PFSK-1 (cell line): ENCODE measurements around the gene CCR2.

Source experiments
- FOXP2 ChIP-seq: optimal IDR thresholded peaks from 2 replicates; pipeline ENCODE3; 2011; ENCODE audit warnings: borderline replicate concordance, control low read depth, inconsistent platforms; ENCODE audit not compliant: insufficient read depth; ENCODE audit errors: extremely low read length, extremely low read depth
- POLR2AphosphoS5 ChIP-seq: IDR thresholded peaks from 2 replicates; pipeline ENCODE4 v1.6.1; 2012; ENCODE audit warnings: low read depth, mild to moderate bottlenecking, control low read depth, low read length, moderate library complexity
- SIN3A ChIP-seq: IDR thresholded peaks from 2 replicates; pipeline ENCODE4 v1.6.1; 2012; ENCODE audit warnings: mild to moderate bottlenecking, low read length, moderate library complexity, borderline replicate concordance; ENCODE audit not compliant: insufficient read depth
- TAF1 ChIP-seq: IDR thresholded peaks from 2 replicates; pipeline ENCODE4 v1.6.1; 2012; ENCODE audit warnings: low read length, control low read depth, borderline replicate concordance; ENCODE audit not compliant: insufficient read depth
- TF ChIP-seq, protein P1 (sequence below), 2 experiments: IDR thresholded peaks; 2 replicates each; pipeline versions ENCODE4 v1.6.1 to v1.8.0; 2011 to 2012; ENCODE audit warnings: low read depth in 2 of 2, low read length in 2 of 2, control low read depth in 1 of 2, inconsistent platforms in 1 of 2, mild to moderate bottlenecking in 1 of 2, moderate library complexity in 1 of 2; ENCODE audit not compliant: insufficient read depth in 1 of 2

CCR2 gene

DNA sequence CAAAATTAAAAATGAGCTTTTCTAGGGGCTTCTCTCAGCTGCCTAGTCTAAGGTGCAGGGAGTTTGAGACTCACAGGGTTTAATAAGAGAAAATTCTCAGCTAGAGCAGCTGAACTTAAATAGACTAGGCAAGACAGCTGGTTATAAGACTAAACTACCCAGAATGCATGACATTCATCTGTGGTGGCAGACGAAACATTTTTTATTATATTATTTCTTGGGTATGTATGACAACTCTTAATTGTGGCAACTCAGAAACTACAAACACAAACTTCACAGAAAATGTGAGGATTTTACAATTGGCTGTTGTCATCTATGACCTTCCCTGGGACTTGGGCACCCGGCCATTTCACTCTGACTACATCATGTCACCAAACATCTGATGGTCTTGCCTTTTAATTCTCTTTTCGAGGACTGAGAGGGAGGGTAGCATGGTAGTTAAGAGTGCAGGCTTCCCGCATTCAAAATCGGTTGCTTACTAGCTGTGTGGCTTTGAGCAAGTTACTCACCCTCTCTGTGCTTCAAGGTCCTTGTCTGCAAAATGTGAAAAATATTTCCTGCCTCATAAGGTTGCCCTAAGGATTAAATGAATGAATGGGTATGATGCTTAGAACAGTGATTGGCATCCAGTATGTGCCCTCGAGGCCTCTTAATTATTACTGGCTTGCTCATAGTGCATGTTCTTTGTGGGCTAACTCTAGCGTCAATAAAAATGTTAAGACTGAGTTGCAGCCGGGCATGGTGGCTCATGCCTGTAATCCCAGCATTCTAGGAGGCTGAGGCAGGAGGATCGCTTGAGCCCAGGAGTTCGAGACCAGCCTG is 17.8 kb downstream of the CCR2 start:
- TF ChIP-seq POLR2AphosphoS5, result no peak
- TF ChIP-seq, protein P1, sequence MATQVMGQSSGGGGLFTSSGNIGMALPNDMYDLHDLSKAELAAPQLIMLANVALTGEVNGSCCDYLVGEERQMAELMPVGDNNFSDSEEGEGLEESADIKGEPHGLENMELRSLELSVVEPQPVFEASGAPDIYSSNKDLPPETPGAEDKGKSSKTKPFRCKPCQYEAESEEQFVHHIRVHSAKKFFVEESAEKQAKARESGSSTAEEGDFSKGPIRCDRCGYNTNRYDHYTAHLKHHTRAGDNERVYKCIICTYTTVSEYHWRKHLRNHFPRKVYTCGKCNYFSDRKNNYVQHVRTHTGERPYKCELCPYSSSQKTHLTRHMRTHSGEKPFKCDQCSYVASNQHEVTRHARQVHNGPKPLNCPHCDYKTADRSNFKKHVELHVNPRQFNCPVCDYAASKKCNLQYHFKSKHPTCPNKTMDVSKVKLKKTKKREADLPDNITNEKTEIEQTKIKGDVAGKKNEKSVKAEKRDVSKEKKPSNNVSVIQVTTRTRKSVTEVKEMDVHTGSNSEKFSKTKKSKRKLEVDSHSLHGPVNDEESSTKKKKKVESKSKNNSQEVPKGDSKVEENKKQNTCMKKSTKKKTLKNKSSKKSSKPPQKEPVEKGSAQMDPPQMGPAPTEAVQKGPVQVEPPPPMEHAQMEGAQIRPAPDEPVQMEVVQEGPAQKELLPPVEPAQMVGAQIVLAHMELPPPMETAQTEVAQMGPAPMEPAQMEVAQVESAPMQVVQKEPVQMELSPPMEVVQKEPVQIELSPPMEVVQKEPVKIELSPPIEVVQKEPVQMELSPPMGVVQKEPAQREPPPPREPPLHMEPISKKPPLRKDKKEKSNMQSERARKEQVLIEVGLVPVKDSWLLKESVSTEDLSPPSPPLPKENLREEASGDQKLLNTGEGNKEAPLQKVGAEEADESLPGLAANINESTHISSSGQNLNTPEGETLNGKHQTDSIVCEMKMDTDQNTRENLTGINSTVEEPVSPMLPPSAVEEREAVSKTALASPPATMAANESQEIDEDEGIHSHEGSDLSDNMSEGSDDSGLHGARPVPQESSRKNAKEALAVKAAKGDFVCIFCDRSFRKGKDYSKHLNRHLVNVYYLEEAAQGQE (IDR thresholded peaks at IDR 0.05; ENCODE audit: insufficient read depth in 1 of 2, low read depth in 2 of 2, low read length in 2 of 2), result no peak

DNA sequence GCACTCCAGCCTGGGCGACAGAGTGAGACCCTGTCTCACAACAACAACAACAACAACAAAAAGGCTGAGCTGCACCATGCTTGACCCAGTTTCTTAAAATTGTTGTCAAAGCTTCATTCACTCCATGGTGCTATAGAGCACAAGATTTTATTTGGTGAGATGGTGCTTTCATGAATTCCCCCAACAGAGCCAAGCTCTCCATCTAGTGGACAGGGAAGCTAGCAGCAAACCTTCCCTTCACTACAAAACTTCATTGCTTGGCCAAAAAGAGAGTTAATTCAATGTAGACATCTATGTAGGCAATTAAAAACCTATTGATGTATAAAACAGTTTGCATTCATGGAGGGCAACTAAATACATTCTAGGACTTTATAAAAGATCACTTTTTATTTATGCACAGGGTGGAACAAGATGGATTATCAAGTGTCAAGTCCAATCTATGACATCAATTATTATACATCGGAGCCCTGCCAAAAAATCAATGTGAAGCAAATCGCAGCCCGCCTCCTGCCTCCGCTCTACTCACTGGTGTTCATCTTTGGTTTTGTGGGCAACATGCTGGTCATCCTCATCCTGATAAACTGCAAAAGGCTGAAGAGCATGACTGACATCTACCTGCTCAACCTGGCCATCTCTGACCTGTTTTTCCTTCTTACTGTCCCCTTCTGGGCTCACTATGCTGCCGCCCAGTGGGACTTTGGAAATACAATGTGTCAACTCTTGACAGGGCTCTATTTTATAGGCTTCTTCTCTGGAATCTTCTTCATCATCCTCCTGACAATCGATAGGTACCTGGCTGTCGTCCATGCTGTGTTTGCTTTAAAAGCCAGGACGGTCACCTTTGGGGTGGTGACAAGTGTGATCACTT is 18.8 kb downstream of the CCR2 start:
- TF ChIP-seq POLR2AphosphoS5 (no peak), FOXP2 (no peak)

DNA sequence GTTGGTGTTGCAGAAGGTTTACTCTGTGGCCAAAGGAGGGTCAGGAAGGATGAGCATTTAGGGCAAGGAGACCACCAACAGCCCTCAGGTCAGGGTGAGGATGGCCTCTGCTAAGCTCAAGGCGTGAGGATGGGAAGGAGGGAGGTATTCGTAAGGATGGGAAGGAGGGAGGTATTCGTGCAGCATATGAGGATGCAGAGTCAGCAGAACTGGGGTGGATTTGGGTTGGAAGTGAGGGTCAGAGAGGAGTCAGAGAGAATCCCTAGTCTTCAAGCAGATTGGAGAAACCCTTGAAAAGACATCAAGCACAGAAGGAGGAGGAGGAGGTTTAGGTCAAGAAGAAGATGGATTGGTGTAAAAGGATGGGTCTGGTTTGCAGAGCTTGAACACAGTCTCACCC is 20.8 kb downstream of the CCR2 start:
- no peak for TF ChIP-seq TAF1
- TF ChIP-seq POLR2AphosphoS5, result no peak
- TF ChIP-seq FOXP2, result no peak
- TF ChIP-seq SIN3A, result no peak
- TF ChIP-seq, protein P1 (IDR thresholded peaks at IDR 0.05; ENCODE audit: insufficient read depth in 1 of 2, low read depth in 2 of 2, low read length in 2 of 2), result no peak

DNA sequence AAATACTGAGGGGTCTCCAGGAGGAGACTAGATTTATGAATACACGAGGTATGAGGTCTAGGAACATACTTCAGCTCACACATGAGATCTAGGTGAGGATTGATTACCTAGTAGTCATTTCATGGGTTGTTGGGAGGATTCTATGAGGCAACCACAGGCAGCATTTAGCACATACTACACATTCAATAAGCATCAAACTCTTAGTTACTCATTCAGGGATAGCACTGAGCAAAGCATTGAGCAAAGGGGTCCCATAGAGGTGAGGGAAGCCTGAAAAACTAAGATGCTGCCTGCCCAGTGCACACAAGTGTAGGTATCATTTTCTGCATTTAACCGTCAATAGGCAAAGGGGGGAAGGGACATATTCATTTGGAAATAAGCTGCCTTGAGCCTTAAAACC is 21.3 kb downstream of the CCR2 start:
- TF ChIP-seq, protein P1 (IDR thresholded peaks at IDR 0.05; ENCODE audit: insufficient read depth in 1 of 2, low read depth in 2 of 2, low read length in 2 of 2), result no peak
- no peak for TF ChIP-seq FOXP2
- TF ChIP-seq POLR2AphosphoS5, result no peak
- no peak for TF ChIP-seq SIN3A
- no peak for TF ChIP-seq TAF1

DNA sequence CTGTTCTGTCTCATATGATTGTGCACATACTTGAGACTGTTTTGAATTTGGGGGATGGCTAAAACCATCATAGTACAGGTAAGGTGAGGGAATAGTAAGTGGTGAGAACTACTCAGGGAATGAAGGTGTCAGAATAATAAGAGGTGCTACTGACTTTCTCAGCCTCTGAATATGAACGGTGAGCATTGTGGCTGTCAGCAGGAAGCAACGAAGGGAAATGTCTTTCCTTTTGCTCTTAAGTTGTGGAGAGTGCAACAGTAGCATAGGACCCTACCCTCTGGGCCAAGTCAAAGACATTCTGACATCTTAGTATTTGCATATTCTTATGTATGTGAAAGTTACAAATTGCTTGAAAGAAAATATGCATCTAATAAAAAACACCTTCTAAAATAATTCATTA is 21.9 kb downstream of the CCR2 start:
- TF ChIP-seq SIN3A, result no peak
- TF ChIP-seq FOXP2, result no peak
- TF ChIP-seq TAF1, result no peak
- TF ChIP-seq, protein P1 (IDR thresholded peaks at IDR 0.05; ENCODE audit: insufficient read depth in 1 of 2, low read depth in 2 of 2, low read length in 2 of 2), result no peak
- TF ChIP-seq POLR2AphosphoS5, result no peak
